ENCODE measurements around the gene RNU2-63P. TPM values are rescaled to one million over a fixed set of nuclear protein-coding genes. Genes with fewer than 3 reads are reported as not detected.

RNU2-63P gene
- total RNA-seq (10 to 100 TPM in 2 of 9 donors, 1 to 10 TPM in 1, not detected in 6; 4.9 to 45.8 (median 15.2) TPM), polyA plus RNA-seq (not detected)
- long read RNA-seq, donor 1, partial matches to known transcripts, result 0 of 1 reads
- long read RNA-seq, donor 1, other reads (novel, unspliced or antisense), result 0 of 1 reads
- long read RNA-seq, donor 2, result 0 reads
- long read RNA-seq, donor 3, result 0 reads
- long read RNA-seq, donor 4, result 0 reads
- long read RNA-seq, donor 5, result 0 reads
- long read RNA-seq, donor 6, result 0 reads
- long read RNA-seq, donor 7, result 0 reads
- long read RNA-seq, donor 8, partial matches to known transcripts, result 0 of 1 reads
- long read RNA-seq, donor 8, other reads (novel, unspliced or antisense), result 0 of 1 reads
- long read RNA-seq, donor 9, partial matches to known transcripts, result 0 of 1 reads
- long read RNA-seq, donor 9, other reads (novel, unspliced or antisense), result 0 of 1 reads
- long read RNA-seq, donor 10, result 0 reads

GRCh38 chr2:88016086-88016959 is at the start of gene RNU2-63P:
Gene RNU2-63P (minus strand): TSS chr2:88016547.
- peak; percentile 47 to 76 (median 56) for DNase-seq
- Histone ChIP-seq H3K27ac (peak within 1 kb of the TSS in 3 of 5 donors; percentile 10 to 60 (median 30)), H3K36me3 (replicated peaks in 1 of 2) (no peaks in the 10 kb centered on the region), H3K27me3 (no peaks in the 10 kb centered on the region), H3K4me1 (replicated peaks in 1 of 2) (no peaks in the 10 kb centered on the region), H3K4me3 (peak within 1 kb of the TSS in 3 of 4 donors; percentile 40 to 60 (median 43)), H3K9me3 (replicated peaks in 1 of 3) (no peaks in the 10 kb centered on the region)
- intact Hi-C loops (cut with DNase I), result no loop called here
- TF ChIP-seq POLR2A (IDR thresholded peaks at IDR 0.05) (peak; percentile 66 to 73), CTCF (IDR thresholded peaks at IDR 0.05) (no peak)
- WGBS, 4 donors, result 9 to 12% (median 10%) methylated on average over 33 to 34 of the region's 34 CpGs

- WGBS, 4 donors, result 75 to 82% (median 77%) methylated on average over 3 of the region's 3 CpGs
- intact Hi-C loops (cut with DNase I), result no loop called here
Measured at GRCh38 chr2:88061295-88061694, 44.9 kb upstream of the RNU2-63P start.

GRCh38 chr2:88060907-88061275 is 44.5 kb upstream of the RNU2-63P start:
- no peaks in the 10 kb centered on the region for H3K36me3 ChIP-seq (replicated peaks in 1 of 2)
- intact Hi-C loops (cut with DNase I), result no loop called here
- H3K27me3 ChIP-seq, result no peaks in the 10 kb centered on the region
- H3K4me3 ChIP-seq, result no peak overlapping the region
- DNase-seq, result no peak
- no peaks in the 10 kb centered on the region for H3K9me3 ChIP-seq (replicated peaks in 1 of 3)
- TF ChIP-seq CTCF (IDR thresholded peaks at IDR 0.05), result no peak
- TF ChIP-seq POLR2A (IDR thresholded peaks at IDR 0.05), result no peak
- no peak overlapping the region for H3K27ac ChIP-seq
- peaks cover 0 to 4% of the 10 kb centered on the region in 2 donors for H3K4me1 ChIP-seq (replicated peaks in 1 of 2)
- 58 to 76% (median 72%) methylated on average over 2 of the region's 2 CpGs for WGBS, 4 donors

More at GRCh38 chr2:88061295-88061694, 44.9 kb upstream of the RNU2-63P start:
- H3K9me3 ChIP-seq (replicated peaks in 1 of 3), result no peaks in the 10 kb centered on the region
- H3K27ac ChIP-seq, result no peak overlapping the region
- DNase-seq, result no peak
- no peaks in the 10 kb centered on the region for H3K27me3 ChIP-seq
- peaks cover 0 to under 1% of the 10 kb centered on the region in 2 donors for H3K4me1 ChIP-seq (replicated peaks in 1 of 2)
- no peaks in the 10 kb centered on the region for H3K36me3 ChIP-seq (replicated peaks in 1 of 2)
- H3K4me3 ChIP-seq, result no peak overlapping the region
- no peak for TF ChIP-seq CTCF (IDR thresholded peaks at IDR 0.05)
- TF ChIP-seq POLR2A (IDR thresholded peaks at IDR 0.05), result no peak

Data from adrenal gland (tissue), 19 donors.